ENCODE measurements around the gene DKK2.
"Not testable (repeated sequence)": the region's sequence is repeated elsewhere in the genome, so short reads cannot be mapped to it uniquely, and the experiment has no call there.

DKK2 gene

GRCh38 chr4:107011312-107011711, 24.8 kb downstream of the DKK2 start:
- DNase-seq = no peak

GRCh38 chr4:107009196-107009968, 26.7 kb downstream of the DKK2 start:
- no peak for DNase-seq

GRCh38 chr4:107008115-107008514, 28.0 kb downstream of the DKK2 start:
- DNase-seq = no peak

GRCh38 chr4:107006218-107006617, 29.9 kb downstream of the DKK2 start:
- no peak for DNase-seq

GRCh38 chr4:106996490-106996889, 39.6 kb downstream of the DKK2 start:
- DNase-seq = no peak

GRCh38 chr4:106993827-106994226, 42.3 kb downstream of the DKK2 start:
- DNase-seq = no peak

- DNase-seq = no peak
These were observed 48.8 kb downstream of the DKK2 start for GRCh38 chr4:106987311-106987710.

- DNase-seq = no peak
These were observed 49.6 kb downstream of the DKK2 start for GRCh38 chr4:106986486-106986885.

GRCh38 chr4:106985830-106986229, 50.3 kb downstream of the DKK2 start:
- DNase-seq = no peak

- no peak for DNase-seq
These were observed 53.4 kb downstream of the DKK2 start for GRCh38 chr4:106982711-106983211.

GRCh38 chr4:106981431-106981830, 54.7 kb downstream of the DKK2 start:
- DNase-seq = no peak

GRCh38 chr4:106979476-106979875, 56.6 kb downstream of the DKK2 start:
- no peak for DNase-seq

- no peak for DNase-seq
These were observed 57.9 kb downstream of the DKK2 start for GRCh38 chr4:106978046-106978774.

- DNase-seq = no peak
These were observed 64.5 kb downstream of the DKK2 start for GRCh38 chr4:106971636-106972035.

- DNase-seq = no peak
These were observed 68.2 kb downstream of the DKK2 start for GRCh38 chr4:106967892-106968291.

GRCh38 chr4:106953036-106953705, 82.9 kb downstream of the DKK2 start:
- DNase-seq = no peak

- DNase-seq = no peak
These were observed 84.2 kb downstream of the DKK2 start for GRCh38 chr4:106951891-106952290.

- DNase-seq = no peak
These were observed 94.3 kb downstream of the DKK2 start for GRCh38 chr4:106941841-106942240.

GRCh38 chr4:106930522-106930921, 105.6 kb downstream of the DKK2 start:
- DNase-seq = no peak

- no peak for DNase-seq
These were observed 106.9 kb downstream of the DKK2 start for GRCh38 chr4:106929248-106929647.

- no peak for DNase-seq
These were observed 121.9 kb downstream of the DKK2 start for GRCh38 chr4:106914223-106914622.

GRCh38 chr4:106909486-106910188, 126.5 kb downstream of the DKK2 start:
- DNase-seq = no peak

GRCh38 chr4:106908049-106908448, 128.1 kb downstream of the DKK2 start:
- not testable (repeated sequence) for DNase-seq
